GM12891 (cell line): ENCODE measurements around the gene CLCN1. TPM values are rescaled to one million over a fixed set of nuclear protein-coding genes. Genes with fewer than 3 reads are reported as not detected.

Experiments used
- DNase-seq: peaks from one replicate; pipeline ENCODE4 v3.0.0; 2011; ENCODE audit warnings: low spot score; ENCODE audit not compliant: insufficient read length
- FAIRE-seq: peaks from 2 replicates; lab custom pipeline; 2011; peaks lifted over from hg19 to GRCh38; lab: Jason Lieb, UNC
- PAX5 ChIP-seq: IDR thresholded peaks from 2 replicates; pipeline ENCODE4 v1.6.1; 2011; ENCODE audit warnings: low read length, moderate library complexity, mild to moderate bottlenecking; ENCODE audit not compliant: insufficient read depth, severe bottlenecking
- POLR2A ChIP-seq: IDR thresholded peaks from 2 replicates; pipeline ENCODE4 v1.6.1; 2011; ENCODE audit warnings: low read depth, low read length, control low read depth
- POLR2AphosphoS5 ChIP-seq: IDR thresholded peaks from 2 replicates; pipeline ENCODE4 v1.6.1; 2011; ENCODE audit warnings: low read depth, low read length, control low read depth
- POU2F2 ChIP-seq: IDR thresholded peaks from 2 replicates; pipeline ENCODE4 v1.6.1; 2011; ENCODE audit warnings: low read depth, mild to moderate bottlenecking, control low read depth, low read length, moderate library complexity
- SPI1 ChIP-seq: IDR thresholded peaks from 2 replicates; pipeline ENCODE4 v1.6.1; 2011; ENCODE audit warnings: low read depth, low read length, control low read depth
- TAF1 ChIP-seq: IDR thresholded peaks from 2 replicates; pipeline ENCODE4 v1.6.1; 2011; ENCODE audit warnings: low read depth, low read length, control low read depth
- polyA plus RNA-seq: library from polyadenylated mRNA; unstranded; fragments of >200 nt; gene quantifications from one replicate; pipeline ENCODE4 v1.2.1, GENCODE V29; 2012; ENCODE audit warnings: low read depth, missing spikeins, inconsistent platforms; ENCODE audit not compliant: missing spikeins

Gene CLCN1
- 0.10 TPM for polyA plus RNA-seq

DNA sequence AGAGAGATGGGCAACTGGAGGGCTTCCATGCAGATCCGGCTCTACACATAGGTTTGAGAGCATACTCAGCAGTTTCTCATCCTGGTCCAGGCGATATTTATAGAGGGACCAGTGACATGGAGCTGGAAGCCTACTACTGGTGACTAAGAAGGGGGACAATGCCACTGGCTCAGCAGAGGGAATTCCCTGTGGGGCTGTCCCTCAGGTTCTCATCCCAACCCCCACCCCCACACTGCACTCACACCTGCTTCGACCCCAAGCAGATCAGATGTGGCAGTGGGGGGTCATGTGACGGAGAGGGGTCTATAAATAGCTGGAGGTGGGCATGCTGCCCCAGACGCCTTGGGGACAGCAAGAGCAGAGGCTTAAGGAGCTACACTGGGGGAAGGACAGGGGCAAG lies at the start of gene CLCN1:
CLCN1 (plus strand) TSS at position 336 of the 400 bp plus-strand sequence. CDS start 102 bp downstream, outside the sequence.
- TF ChIP-seq POLR2AphosphoS5 (no peak), PAX5 (no peak), POU2F2 (no peak), POLR2A (no peak), SPI1 (no peak), TAF1 (no peak)
- DNase-seq (no peak), FAIRE-seq (no peak)

GRCh38 chr7:143269251-143269650 lies 46.7 kb upstream of the CLCN1 start:
- FAIRE-seq (no peak), DNase-seq (no peak)
- TF ChIP-seq TAF1: no peak
- TF ChIP-seq POU2F2: no peak
- no peak for TF ChIP-seq SPI1
- TF ChIP-seq PAX5: no peak
- no peak for TF ChIP-seq POLR2A
- no peak for TF ChIP-seq POLR2AphosphoS5

GRCh38 chr7:143271240-143271639 lies 44.7 kb upstream of the CLCN1 start:
- TF ChIP-seq POLR2A (no peak), SPI1 (no peak), TAF1 (no peak), POLR2AphosphoS5 (no peak), POU2F2 (no peak), PAX5 (no peak)
- FAIRE-seq (no peak), DNase-seq (no peak)

GRCh38 chr7:143272871-143273270 lies 43.0 kb upstream of the CLCN1 start:
- DNase-seq: no peak
- TF ChIP-seq TAF1 (no peak), SPI1 (no peak), POLR2A (no peak), PAX5 (no peak), POLR2AphosphoS5 (no peak), POU2F2 (no peak)
- FAIRE-seq: no peak

- TF ChIP-seq SPI1 (no peak), POLR2A (no peak), POU2F2 (no peak), TAF1 (no peak), PAX5 (no peak), POLR2AphosphoS5 (no peak)
- DNase-seq (no peak), FAIRE-seq (no peak)
Observed at GRCh38 chr7:143279186-143280098, 36.5 kb upstream of the CLCN1 start.

DNA sequence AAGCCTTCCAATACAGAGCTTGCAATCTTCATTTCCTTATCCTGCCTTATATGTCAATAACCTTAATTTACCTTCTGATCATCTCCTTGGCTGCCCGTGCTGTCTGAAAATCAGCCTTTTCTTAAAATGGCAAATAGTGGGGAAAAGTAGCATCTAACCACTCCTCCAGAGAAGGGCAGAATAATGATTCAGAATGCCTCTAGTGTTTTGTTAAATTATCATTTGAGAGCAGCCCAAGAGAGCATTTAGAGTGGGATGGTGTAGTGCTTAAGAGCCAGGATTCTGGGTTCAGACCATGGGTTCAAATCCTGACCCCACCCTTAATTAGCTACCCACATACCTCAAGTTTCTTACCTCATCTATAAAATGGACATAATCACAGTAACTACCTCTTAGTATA lies 35.8 kb upstream of the CLCN1 start:
- no peak for TF ChIP-seq POLR2AphosphoS5
- TF ChIP-seq POU2F2: no peak
- TF ChIP-seq POLR2A: no peak
- TF ChIP-seq TAF1: no peak
- TF ChIP-seq PAX5: no peak
- TF ChIP-seq SPI1: no peak

DNA sequence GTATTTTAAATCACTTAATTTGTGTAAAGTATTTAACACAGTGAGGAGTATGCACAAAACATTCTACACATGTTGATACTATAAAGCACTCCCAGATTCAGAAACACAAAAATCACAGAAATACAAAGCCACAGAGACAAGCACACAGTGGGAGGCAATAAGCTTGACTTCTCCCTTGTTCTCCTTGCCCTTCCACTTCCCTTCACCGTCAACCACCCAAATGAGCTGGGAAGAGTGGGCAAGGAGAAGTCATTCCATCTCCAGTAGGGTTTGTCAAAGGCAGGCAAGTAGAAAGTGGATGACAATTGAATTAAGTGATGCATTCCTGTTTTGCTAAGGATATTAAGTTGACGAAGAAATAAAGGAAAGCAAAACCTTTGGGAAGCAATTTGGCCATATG lies 35.3 kb upstream of the CLCN1 start:
- DNase-seq (no peak), FAIRE-seq (no peak)
- TF ChIP-seq PAX5: no peak
- TF ChIP-seq POU2F2: no peak
- TF ChIP-seq POLR2A: no peak
- no peak for TF ChIP-seq POLR2AphosphoS5
- no peak for TF ChIP-seq TAF1

More for the DNA sequence above, 35.8 kb upstream of the CLCN1 start:
- DNase-seq: no peak
- peak; percentile 26 for FAIRE-seq

- FAIRE-seq (no peak), DNase-seq (no peak)
- TF ChIP-seq POU2F2 (no peak), POLR2A (no peak), PAX5 (no peak), SPI1 (no peak), POLR2AphosphoS5 (no peak), TAF1 (no peak)
Observed at GRCh38 chr7:143281529-143281928, 34.4 kb upstream of the CLCN1 start.

GRCh38 chr7:143282124-143282523 lies 33.8 kb upstream of the CLCN1 start:
- TF ChIP-seq POU2F2 (no peak), POLR2A (no peak), TAF1 (no peak), SPI1 (no peak), PAX5 (no peak), POLR2AphosphoS5 (no peak)
- no peak for DNase-seq
- no peak for FAIRE-seq
